Breast epithelium (tissue), 3 donors: ENCODE data around the gene GAD2.

Experiments used
- POLR2A ChIP-seq: fragments of 450-650 bp; IDR thresholded peaks from one replicate; pipeline ENCODE4 v1.6.1; 2016; ENCODE audit warnings: antibody characterized with exemption, mild to moderate bottlenecking, moderate library complexity
- TF ChIP-seq, protein P1 (sequence below), 3 donors: fragments of 450-650 bp; IDR thresholded peaks; one replicate each; pipeline ENCODE4 v1.5.1; 2016 to 2017; ENCODE audit warnings: antibody characterized with exemption in 3 of 3, mild to moderate bottlenecking in 3 of 3, moderate library complexity in 3 of 3

DNA sequence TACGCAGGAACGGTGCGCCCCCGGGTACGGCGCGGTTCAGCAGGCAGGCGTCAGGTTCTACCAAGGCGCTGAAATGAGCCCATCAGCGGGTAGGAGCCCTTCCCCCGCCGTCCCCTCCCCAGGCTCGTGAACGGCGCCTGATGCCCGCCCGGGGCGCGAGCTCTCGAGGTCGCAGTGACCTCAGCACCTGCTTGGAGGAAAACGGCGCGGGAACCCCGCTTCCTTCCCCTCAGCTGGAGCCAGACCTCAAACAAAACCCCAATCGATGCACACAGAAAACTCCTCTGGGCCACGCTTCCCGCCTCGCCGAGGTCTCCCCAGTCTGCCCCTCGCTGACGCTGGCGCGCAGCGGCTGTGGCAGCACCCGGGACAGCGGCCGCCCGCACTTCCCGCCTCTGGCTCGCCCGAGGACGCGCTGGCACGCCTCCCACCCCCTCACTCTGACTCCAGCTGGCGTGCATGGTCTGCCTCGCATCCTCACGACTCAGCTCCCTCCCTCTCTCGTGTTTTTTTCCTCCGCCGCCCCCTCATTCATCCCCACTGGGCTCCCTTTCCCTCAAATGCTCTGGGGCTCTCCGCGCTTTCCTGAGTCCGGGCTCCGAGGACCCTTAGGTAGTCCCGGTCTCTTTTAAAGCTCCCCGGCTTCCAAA is 514 bp upstream of the GAD2 start:
- TF ChIP-seq, protein P1, sequence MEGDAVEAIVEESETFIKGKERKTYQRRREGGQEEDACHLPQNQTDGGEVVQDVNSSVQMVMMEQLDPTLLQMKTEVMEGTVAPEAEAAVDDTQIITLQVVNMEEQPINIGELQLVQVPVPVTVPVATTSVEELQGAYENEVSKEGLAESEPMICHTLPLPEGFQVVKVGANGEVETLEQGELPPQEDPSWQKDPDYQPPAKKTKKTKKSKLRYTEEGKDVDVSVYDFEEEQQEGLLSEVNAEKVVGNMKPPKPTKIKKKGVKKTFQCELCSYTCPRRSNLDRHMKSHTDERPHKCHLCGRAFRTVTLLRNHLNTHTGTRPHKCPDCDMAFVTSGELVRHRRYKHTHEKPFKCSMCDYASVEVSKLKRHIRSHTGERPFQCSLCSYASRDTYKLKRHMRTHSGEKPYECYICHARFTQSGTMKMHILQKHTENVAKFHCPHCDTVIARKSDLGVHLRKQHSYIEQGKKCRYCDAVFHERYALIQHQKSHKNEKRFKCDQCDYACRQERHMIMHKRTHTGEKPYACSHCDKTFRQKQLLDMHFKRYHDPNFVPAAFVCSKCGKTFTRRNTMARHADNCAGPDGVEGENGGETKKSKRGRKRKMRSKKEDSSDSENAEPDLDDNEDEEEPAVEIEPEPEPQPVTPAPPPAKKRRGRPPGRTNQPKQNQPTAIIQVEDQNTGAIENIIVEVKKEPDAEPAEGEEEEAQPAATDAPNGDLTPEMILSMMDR (IDR thresholded peaks at IDR 0.05): no peak
- TF ChIP-seq POLR2A: no peak
